HL-60/S4 (cell line): ENCODE measurements around the gene TCTN2.

ENCODE experiments used
- in situ Hi-C: fragments of 300-500 bp; cut with MboI; formaldehyde crosslinking; loops from 2 replicates; pipeline ENCODE4 v1.14.3; 2022; ENCODE audit warnings: low sequenced_read_pairs

Gene TCTN2

GRCh38 chr12:123733229-123733628 lies 62.3 kb downstream of the TCTN2 start:
- in situ Hi-C loops = no loop called here

- in situ Hi-C loops = no loop called here
These were observed 63.4 kb downstream of the TCTN2 start for GRCh38 chr12:123734268-123734667.

GRCh38 chr12:123741937-123742572 lies 71.1 kb downstream of the TCTN2 start:
- in situ Hi-C loops = no loop called here

GRCh38 chr12:123743002-123743401 lies 72.1 kb downstream of the TCTN2 start:
- in situ Hi-C loops = no loop called here

DNA sequence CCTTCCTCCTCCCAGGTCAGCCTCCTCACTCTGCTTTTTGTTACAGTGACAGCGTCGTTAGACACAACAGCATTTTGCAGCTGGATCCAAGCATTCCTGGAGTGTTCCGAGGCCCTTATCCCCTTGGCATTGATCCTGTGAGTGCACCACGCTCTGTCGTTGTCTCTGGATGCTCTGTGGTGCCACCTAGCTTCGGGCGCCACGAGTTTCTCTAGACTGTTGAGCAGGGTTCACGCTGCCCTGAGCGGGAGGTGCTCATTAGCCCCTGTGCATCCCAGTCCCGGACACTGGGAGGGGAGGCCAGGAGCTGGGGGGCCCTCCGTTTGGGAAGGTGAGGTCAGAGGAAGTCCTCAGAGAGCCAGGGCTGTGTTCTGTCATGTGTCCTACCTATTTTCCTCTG lies 73.9 kb downstream of the TCTN2 start:
- in situ Hi-C loops = no loop called here

DNA sequence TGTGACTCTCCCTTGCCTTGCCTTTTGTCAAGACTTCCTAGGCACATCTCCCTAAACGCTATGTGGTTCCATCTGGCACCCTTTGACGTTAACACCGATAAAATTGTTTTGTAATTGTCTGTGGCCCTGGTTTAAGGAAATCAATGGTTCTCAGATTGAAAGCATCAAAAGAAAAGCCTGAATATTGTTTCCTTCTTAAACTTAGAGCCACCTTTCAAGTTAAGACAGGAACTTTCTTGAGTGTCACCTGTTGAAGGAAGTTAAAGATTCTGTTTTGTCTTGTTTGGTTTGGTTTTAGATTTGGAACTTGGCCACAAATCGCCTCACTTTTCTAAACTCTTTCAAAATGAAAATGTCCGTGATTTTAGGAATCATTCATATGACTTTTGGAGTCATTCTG lies 76.4 kb downstream of the TCTN2 start:
- in situ Hi-C loops = no loop called here

DNA sequence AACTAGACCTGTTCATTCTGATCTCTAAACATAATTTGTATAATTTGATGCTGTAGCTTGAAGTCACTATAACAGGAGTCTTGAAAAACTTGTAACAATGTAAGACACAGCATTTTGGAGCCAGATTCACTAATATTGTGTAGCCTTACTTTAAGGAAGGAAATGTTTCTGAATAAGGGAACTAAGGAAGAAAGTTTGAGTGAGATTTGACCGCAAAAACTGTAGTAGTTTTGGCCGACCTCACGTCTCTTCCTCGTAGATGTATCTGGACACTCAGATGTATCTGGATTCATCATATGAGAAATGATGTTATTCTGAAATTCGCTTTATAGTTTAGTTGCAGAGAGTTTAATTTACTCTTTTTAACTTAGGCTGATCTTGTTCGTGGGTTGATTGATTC lies 77.2 kb downstream of the TCTN2 start:
- in situ Hi-C loops = no loop called here

DNA sequence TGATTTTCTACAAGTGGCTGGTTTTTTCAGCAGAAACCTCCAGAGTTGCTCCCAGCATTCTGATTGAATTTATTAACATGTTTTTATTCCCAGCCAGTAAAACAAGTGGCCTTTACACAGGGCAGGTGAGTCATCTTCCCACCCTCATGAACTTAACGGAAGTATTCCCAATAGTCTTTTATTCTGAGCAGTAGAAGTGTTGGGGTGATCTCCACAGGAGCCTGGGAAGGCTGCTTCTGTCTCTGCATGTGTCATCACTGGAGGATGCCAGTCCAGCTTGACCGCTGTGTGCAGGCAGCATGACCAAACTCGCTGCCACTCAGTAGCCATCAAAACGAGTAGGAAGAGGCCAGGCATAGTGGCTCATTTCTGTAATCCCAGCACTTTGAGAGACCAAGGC lies 77.7 kb downstream of the TCTN2 start:
- in situ Hi-C loops = no loop called here

GRCh38 chr12:123749355-123749754 lies 78.4 kb downstream of the TCTN2 start:
- in situ Hi-C loops = no loop called here

DNA sequence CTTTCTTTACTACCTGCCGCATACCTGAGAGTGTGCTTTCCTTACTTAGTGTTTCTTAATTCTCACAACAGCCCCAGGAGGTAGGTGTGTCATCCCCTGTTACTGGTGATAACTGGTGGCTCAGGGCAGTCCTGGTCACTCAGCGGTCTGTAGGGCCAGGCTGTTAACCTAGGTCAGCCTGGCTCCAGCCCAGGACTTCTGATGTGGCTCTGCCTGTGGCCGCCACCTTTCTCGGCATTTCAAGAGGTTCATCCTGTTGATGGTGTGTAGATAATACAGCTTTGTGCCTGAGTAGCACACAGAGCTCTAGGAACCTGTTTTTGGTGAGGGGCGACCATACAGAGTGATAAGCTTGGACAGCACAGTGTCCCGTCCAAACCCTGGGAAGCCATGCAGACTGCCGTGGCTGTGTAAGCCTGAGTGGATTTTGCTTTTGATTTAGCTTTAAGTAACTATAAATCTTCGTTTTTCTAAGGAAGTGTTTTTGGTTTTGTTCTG lies 79.3 kb downstream of the TCTN2 start:
- in situ Hi-C loops = no loop called here

- in situ Hi-C loops = no loop called here
These were observed 81.1 kb downstream of the TCTN2 start for GRCh38 chr12:123752046-123752445.

- in situ Hi-C loops = no loop called here
These were observed 83.3 kb downstream of the TCTN2 start for GRCh38 chr12:123754041-123754772.

GRCh38 chr12:123757561-123757960 lies 86.6 kb downstream of the TCTN2 start:
- in situ Hi-C loops = no loop called here
